ENCODE data around the gene MON1A.
"Not testable (repeated sequence)": the region's sequence is repeated elsewhere in the genome, so short reads cannot be mapped to it uniquely, and the experiment has no call there.

MON1A gene, protein sequence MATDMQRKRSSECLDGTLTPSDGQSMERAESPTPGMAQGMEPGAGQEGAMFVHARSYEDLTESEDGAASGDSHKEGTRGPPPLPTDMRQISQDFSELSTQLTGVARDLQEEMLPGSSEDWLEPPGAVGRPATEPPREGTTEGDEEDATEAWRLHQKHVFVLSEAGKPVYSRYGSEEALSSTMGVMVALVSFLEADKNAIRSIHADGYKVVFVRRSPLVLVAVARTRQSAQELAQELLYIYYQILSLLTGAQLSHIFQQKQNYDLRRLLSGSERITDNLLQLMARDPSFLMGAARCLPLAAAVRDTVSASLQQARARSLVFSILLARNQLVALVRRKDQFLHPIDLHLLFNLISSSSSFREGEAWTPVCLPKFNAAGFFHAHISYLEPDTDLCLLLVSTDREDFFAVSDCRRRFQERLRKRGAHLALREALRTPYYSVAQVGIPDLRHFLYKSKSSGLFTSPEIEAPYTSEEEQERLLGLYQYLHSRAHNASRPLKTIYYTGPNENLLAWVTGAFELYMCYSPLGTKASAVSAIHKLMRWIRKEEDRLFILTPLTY

GRCh38 chr3:49929291-49930167, at the start of gene MON1A:
Gene MON1A, minus strand, starts transcription at chr3:49929811. Its CDS starts 16,465 bp downstream, at chr3:49913346.
- in situ Hi-C loops (cut with MboI; ENCODE audit: low sequenced_read_pairs) = no loop called here

DNA sequence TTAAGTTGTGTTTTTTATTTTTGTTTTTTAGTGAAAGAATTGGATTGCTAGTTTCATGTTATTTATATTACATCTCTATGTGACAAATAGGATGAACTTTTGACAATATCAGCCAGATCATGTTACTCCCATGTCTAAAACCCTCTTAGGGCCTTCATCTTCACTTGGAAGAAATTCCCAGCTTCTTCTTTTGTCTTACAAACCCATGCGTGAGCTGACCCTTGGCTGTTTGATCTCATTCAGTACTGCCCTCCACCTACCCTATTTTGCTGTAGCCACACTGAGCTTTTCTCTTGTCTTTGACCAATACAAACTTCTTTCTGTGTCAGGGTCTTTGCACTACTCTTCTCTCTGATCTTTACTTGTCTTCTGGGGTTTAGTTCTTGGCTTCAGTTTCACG, 47.3 kb upstream of the MON1A start:
- in situ Hi-C loops (cut with MboI; ENCODE audit: low sequenced_read_pairs) = no loop called here

DNA sequence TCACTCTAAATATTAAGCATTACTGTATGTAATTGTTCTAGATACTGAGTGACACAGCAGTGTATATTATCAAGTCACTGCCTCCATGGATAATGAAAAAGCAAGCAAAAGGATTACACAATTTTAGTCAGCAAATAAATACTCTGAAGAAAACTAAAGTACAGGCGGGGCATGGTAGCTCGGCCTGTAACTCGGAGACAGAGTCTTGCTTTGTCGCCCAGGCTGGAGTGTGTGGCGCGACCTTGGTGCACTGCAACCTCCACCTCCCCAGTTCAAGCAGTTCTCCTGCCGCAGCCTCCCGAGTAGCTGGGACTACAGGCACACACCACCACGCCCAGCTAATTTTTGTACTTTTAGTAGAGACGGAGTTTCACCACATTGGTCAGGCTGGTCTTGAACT, 43.0 kb upstream of the MON1A start:
- in situ Hi-C loops (cut with MboI; ENCODE audit: low sequenced_read_pairs) = no loop called here

GRCh38 chr3:49968346-49968745, 38.7 kb upstream of the MON1A start:
- in situ Hi-C loops (cut with MboI; ENCODE audit: low sequenced_read_pairs) = no loop called here

DNA sequence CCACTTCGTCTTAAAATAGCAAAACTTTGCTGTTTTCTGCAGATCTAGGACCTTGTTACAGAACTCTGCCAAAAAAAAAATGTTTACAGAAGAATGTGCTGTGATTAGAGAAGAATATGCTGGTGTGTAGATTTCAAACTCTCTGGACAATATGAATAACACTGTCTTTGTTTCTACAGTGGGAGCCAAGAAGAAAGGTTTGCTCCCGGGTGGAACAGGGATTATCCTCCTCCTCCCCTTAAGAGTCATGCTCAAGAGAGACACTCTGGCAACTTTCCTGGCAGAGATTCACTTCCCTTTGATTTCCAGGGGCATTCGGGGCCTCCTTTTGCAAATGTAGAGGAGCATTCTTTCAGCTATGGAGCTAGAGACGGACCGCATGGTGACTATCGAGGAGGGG, 37.7 kb upstream of the MON1A start:
- in situ Hi-C loops (cut with MboI; ENCODE audit: low sequenced_read_pairs) = no loop called here

GRCh38 chr3:49966233-49966942, 36.8 kb upstream of the MON1A start:
- in situ Hi-C loops (cut with MboI; ENCODE audit: low sequenced_read_pairs) = no loop called here

- in situ Hi-C loops (cut with MboI; ENCODE audit: low sequenced_read_pairs) = no loop called here
Observed at GRCh38 chr3:49955636-49956035, 26.0 kb upstream of the MON1A start.

GRCh38 chr3:49952924-49953323, 23.3 kb upstream of the MON1A start:
- in situ Hi-C loops (cut with MboI; ENCODE audit: low sequenced_read_pairs) = no loop called here

DNA sequence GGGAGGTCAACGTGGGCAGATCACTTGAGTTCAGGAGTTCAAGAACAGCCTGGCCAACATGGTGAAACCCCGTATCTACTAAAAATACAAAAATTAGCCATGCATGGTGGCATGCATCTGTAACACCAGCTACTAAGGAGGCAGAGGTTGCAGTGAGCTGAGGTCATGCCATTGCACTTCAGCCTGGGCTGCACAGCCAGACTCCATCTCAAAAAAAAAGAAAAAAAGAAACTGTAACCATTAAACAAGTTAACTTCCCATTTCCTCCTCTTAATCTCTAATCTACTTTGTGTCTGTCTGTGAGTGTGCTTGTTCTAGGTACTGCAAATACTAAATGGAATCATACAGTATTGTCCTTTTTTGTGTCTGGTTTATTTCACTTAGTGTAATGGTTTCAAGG, 13.0 kb upstream of the MON1A start:
- in situ Hi-C loops (cut with MboI; ENCODE audit: low sequenced_read_pairs) = no loop called here

GRCh38 chr3:49940667-49941249, 11.1 kb upstream of the MON1A start:
- in situ Hi-C loops (cut with MboI; ENCODE audit: low sequenced_read_pairs) = no loop called here

GRCh38 chr3:49939858-49940666, 10.5 kb upstream of the MON1A start, which contains the start of gene RBM6:
Gene RBM6, plus strand, starts transcription at chr3:49940150. Its CDS starts 22,492 bp downstream, at chr3:49962642.
- in situ Hi-C loops (cut with MboI; ENCODE audit: low sequenced_read_pairs) = no loop called here

GRCh38 chr3:49937090-49937489, 7.5 kb upstream of the MON1A start:
- in situ Hi-C loops (cut with MboI; ENCODE audit: low sequenced_read_pairs) = no loop called here

- in situ Hi-C loops (cut with MboI; ENCODE audit: low sequenced_read_pairs) = not testable (repeated sequence)
Observed at GRCh38 chr3:49932281-49932680, 2.7 kb upstream of the MON1A start.

GRCh38 chr3:49930922-49931321, 1.3 kb upstream of the MON1A start:
- in situ Hi-C loops (cut with MboI; ENCODE audit: low sequenced_read_pairs) = no loop called here

DNA sequence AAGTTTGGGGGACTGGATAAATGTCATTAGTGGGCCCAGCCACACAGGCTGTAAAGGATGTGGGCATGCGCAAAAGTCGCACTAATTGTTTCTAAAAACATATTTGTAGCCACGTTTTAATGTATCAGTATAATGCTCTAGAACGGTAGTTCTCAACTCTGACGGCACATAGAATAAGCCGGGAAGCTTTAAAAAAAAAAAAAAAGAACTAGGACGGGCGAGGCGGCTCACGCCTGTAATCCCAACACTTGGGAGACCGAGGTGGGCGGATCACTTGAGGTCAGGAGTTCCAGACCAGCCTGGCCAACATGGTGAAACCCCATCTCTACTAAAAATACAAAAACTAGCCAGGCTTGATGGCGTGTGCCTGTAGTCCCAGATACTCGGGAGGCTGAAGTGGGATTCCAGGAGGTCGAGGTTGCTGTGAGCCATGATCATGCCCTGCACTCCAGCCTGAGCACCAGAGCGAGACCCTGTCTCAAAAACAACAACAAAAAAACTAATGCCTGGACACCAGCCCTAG, 618 bp upstream of the MON1A start:
- in situ Hi-C loops (cut with MboI; ENCODE audit: low sequenced_read_pairs) = no loop called here

- in situ Hi-C loops (cut with MboI; ENCODE audit: low sequenced_read_pairs) = no loop called here
Observed at GRCh38 chr3:49928481-49929017, 1.1 kb downstream of the MON1A start.

- in situ Hi-C loops (cut with MboI; ENCODE audit: low sequenced_read_pairs) = no loop called here
Observed at GRCh38 chr3:49927798-49928197, 1.8 kb downstream of the MON1A start.

DNA sequence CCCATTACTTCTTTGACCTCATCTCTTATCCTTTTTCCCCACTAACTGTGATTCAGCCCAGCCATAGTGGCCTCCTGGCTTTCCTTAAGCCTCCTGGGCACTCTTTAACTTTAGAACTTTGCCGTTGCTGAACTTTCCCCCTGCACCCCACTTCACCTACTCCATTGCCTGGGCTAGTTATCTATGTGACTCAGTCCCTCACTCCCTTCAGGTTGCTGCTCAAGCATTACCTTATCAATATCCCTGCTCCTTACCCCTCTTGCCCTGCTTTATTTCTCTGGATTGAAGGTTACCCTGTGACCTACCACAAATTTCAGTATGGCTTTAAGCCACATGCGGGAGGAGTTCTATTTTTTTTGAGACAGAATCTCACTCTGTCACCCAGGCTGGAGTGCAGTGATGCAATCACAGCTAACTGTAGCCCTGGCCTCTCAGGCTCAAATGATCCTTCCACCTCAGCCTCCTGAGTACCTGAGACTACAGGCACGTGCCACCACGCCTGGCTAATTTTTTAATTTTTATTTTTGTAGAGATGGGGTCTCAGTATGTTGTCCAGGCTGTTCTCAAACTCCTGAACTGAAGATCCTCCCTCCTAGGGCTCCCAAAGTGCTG, 3.4 kb downstream of the MON1A start:
- in situ Hi-C loops (cut with MboI; ENCODE audit: low sequenced_read_pairs) = no loop called here

DNA sequence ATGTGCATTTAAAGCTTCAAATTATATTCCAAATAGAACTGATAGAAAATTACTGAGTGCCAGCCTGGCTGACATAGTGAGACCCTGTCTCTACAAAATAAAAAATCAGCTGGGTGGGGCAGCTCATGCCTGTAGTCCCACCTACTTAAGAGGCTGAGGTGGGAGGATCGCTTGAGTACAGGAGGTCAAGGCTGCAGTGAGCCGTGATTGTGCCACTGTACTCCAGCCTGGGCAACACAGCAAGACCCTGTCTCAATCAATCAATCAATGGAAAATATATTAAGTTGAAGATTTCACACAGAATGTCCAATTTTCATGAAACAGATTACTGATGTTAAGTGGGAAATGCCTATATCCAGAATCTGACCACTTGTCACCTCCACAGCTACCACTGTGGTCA, 4.1 kb downstream of the MON1A start:
- in situ Hi-C loops (cut with MboI; ENCODE audit: low sequenced_read_pairs) = no loop called here
